Measurements from ENCODE around the gene MORC2.

MORC2 gene

DNA sequence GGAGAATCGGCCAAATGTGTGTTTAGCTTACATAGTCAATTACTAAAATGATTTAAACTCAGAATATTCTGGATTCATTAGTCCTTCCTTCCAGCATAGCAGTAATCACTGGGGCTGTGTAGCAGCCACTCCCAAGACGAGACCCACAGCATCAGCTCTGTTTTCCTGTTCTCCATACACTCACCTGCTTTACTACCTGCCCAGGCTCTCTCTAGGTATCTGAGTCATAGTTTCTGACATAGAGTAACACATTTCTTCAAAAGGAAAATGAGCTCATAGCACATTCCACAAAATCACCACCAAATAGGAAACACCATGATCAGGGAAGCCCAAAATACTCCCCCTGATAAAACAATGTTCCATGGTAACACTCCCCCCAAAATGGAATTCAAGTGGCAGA lies 22.9 kb downstream of the MORC2 start:
- peaks cover 76% of the 10 kb centered on the region for H3K36me3 ChIP-seq

DNA sequence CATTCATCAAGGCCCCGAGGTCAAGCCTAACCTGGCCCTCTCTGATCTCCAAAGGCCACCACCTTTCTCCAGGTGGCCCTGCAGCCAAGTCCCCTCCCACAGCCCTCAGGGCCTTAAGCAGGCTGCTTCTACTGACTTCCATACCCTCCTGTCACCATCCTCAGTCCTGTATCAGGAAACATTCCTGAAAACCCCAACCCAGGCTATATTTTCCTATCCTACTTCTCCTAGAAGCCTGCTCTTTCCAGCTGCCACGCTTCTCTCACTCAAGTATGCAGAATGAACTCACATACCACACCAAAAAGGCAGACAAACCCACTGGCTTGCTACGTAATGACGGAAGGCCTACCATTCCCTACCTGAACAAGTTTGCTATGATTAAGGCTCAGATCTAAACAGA lies 23.6 kb downstream of the MORC2 start:
- H3K27ac ChIP-seq: no peak overlapping the region
- H3K27me3 ChIP-seq: no peaks in the 10 kb centered on the region
- H3K4me3 ChIP-seq (ENCODE audit: low read depth in 1 of 2, low read length in 1 of 2): no peak overlapping the region
- H3K4me1 ChIP-seq (ENCODE audit: control insufficient read depth in 1 of 2, insufficient read depth in 1 of 2, low read depth in 1 of 2, low read length in 1 of 2): no peaks in the 10 kb centered on the region
- peaks cover 81% of the 10 kb centered on the region for H3K36me3 ChIP-seq
- H3K9me3 ChIP-seq: no peaks in the 10 kb centered on the region
- TF ChIP-seq, protein P1, sequence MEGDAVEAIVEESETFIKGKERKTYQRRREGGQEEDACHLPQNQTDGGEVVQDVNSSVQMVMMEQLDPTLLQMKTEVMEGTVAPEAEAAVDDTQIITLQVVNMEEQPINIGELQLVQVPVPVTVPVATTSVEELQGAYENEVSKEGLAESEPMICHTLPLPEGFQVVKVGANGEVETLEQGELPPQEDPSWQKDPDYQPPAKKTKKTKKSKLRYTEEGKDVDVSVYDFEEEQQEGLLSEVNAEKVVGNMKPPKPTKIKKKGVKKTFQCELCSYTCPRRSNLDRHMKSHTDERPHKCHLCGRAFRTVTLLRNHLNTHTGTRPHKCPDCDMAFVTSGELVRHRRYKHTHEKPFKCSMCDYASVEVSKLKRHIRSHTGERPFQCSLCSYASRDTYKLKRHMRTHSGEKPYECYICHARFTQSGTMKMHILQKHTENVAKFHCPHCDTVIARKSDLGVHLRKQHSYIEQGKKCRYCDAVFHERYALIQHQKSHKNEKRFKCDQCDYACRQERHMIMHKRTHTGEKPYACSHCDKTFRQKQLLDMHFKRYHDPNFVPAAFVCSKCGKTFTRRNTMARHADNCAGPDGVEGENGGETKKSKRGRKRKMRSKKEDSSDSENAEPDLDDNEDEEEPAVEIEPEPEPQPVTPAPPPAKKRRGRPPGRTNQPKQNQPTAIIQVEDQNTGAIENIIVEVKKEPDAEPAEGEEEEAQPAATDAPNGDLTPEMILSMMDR (IDR thresholded peaks at IDR 0.05): no peak

More for the DNA sequence above, 22.9 kb downstream of the MORC2 start:
- Histone ChIP-seq H3K4me3 (ENCODE audit: low read depth in 1 of 2, low read length in 1 of 2) (no peak overlapping the region), H3K4me1 (ENCODE audit: control insufficient read depth in 1 of 2, insufficient read depth in 1 of 2, low read depth in 1 of 2, low read length in 1 of 2) (no peaks in the 10 kb centered on the region), H3K27ac (no peak overlapping the region), H3K9me3 (no peaks in the 10 kb centered on the region), H3K27me3 (no peaks in the 10 kb centered on the region)
- TF ChIP-seq, protein P1 (IDR thresholded peaks at IDR 0.05): no peak

DNA sequence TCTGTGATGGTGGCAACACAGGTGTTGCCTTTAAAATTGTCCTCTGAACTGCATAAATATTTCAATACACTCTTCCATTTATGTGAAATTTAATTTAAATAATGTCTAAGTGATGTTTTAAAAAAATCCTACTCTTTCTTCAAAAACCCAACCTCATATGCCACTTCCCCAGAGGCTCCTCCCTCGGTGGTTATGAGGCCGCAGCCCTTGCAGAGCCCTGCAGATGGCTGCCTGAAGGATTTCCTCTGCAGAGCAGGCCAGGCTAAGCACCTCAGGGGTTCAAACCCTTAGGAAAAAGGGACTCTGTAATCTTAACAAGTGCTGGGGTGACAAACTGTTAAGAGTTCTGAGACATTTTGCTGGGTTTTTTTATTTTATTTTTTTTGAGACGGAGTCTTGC lies 25.2 kb downstream of the MORC2 start:
- Histone ChIP-seq H3K27ac (no peak overlapping the region), H3K36me3 (peaks cover 82% of the 10 kb centered on the region), H3K9me3 (no peaks in the 10 kb centered on the region), H3K27me3 (no peaks in the 10 kb centered on the region), H3K4me1 (ENCODE audit: control insufficient read depth in 1 of 2, insufficient read depth in 1 of 2, low read depth in 1 of 2, low read length in 1 of 2) (no peaks in the 10 kb centered on the region), H3K4me3 (ENCODE audit: low read depth in 1 of 2, low read length in 1 of 2) (no peak overlapping the region)
- TF ChIP-seq, protein P1 (IDR thresholded peaks at IDR 0.05): no peak

DNA sequence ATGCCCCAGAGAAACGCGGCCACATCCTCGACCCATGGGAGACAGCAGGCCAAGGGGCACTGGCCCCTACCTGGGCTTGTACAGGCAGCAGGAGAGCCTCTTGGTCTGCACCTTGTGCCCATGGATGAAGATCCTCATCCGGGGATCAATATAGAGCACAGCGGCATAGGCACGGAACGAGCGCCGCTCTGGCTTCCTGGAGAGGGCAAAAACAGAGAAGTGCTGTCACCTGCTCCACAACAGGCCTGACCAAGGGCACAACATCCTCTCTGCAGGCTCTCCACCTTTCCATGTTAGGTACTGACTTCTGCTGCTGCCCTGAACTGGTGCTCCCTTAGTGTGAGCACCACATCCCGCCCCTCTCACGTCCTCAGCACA lies 27.2 kb downstream of the MORC2 start:
- TF ChIP-seq, protein P1 (IDR thresholded peaks at IDR 0.05): no peak
- Histone ChIP-seq H3K9me3 (no peaks in the 10 kb centered on the region), H3K4me3 (ENCODE audit: low read depth in 1 of 2, low read length in 1 of 2) (no peak overlapping the region), H3K36me3 (peaks cover 94% of the 10 kb centered on the region), H3K27ac (no peak overlapping the region), H3K27me3 (no peaks in the 10 kb centered on the region), H3K4me1 (ENCODE audit: control insufficient read depth in 1 of 2, insufficient read depth in 1 of 2, low read depth in 1 of 2, low read length in 1 of 2) (no peaks in the 10 kb centered on the region)

DNA sequence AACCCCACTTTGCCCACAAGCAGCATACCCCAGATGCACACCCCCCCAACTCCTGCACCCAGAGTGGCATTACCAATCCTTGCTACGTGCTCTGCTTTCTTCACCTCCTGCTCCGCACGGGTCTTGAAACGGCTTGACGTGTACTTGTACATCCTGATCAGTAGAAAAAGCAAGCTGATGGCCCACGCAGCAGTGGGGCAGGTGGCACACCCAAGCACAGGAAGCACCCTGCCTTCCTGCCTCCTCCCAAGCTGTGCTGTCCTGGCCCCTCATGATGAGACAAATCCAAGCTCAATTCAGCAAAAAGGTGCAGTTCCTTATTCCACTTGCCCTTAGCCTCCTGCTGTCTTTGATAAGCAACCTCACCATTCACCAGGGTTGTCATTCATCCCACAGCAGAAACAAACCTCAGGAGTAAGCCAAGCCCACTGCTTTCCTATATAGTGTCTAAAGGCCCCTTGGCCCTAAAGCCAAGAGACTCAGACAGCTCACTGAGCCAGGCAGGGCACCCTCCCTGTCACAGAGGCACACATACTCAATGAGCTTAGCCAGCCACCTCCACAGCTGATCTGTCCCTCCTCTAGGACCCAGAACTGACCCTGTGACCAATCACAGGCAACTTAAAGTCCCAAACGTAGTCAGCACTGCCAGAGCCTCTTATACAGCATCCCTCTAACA lies 27.8 kb downstream of the MORC2 start:
- Histone ChIP-seq H3K4me1 (ENCODE audit: control insufficient read depth in 1 of 2, insufficient read depth in 1 of 2, low read depth in 1 of 2, low read length in 1 of 2) (no peaks in the 10 kb centered on the region), H3K36me3 (peaks cover 94% of the 10 kb centered on the region), H3K4me3 (ENCODE audit: low read depth in 1 of 2, low read length in 1 of 2) (no peak overlapping the region), H3K27me3 (no peaks in the 10 kb centered on the region), H3K27ac (no peak overlapping the region), H3K9me3 (no peaks in the 10 kb centered on the region)
- TF ChIP-seq, protein P1 (IDR thresholded peaks at IDR 0.05): no peak

All from neutrophil (primary cell).